SU-DHL-6 (cell line): Measurements from ENCODE around the gene SF3B3.

Source experiments
- H2AFZ ChIP-seq: fragments of 200-600 bp; sonication (generic); 2 replicates; pipeline ENCODE4 v1.6.1; 2014; ENCODE audit warnings: low read depth, mild to moderate bottlenecking, moderate library complexity, mixed read lengths, antibody characterized with exemption, low read length; ENCODE audit not compliant: severe bottlenecking
- H3F3A ChIP-seq: fragments of 200-600 bp; shearing (Covaris generic); 2 replicates; pipeline ENCODE4 v1.6.0; 2016; ENCODE audit warnings: antibody characterized with exemption, mild to moderate bottlenecking; ENCODE audit not compliant: insufficient read depth
- H3K27ac ChIP-seq: fragments of 200-600 bp; sonication (generic); 2 replicates; pipeline ENCODE4 v1.5.1; 2016; ENCODE audit warnings: low read depth, mild to moderate bottlenecking, low read length, moderate library complexity, mixed read lengths
- H3K27me3 ChIP-seq: fragments of 200-600 bp; sonication (generic), shearing (Covaris generic); 2 replicates; pipeline ENCODE4 v1.6.0; 2014; ENCODE audit warnings: mild to moderate bottlenecking, low read length
- H3K36me3 ChIP-seq: fragments of 200-600 bp; sonication (generic); 2 replicates; pipeline ENCODE4 v1.6.1; 2014; ENCODE audit warnings: mild to moderate bottlenecking, low read length, mixed read lengths
- H3K4me2 ChIP-seq: fragments of 300-600, 200-600 bp; shearing (Covaris generic), sonication (generic); 2 replicates; pipeline ENCODE4 v1.6.0; 2014; ENCODE audit warnings: low read length, low read depth, mild to moderate bottlenecking; ENCODE audit not compliant: poor library complexity, severe bottlenecking
- H3K4me3 ChIP-seq: fragments of 200-600 bp; sonication (generic); 2 replicates; pipeline ENCODE4 v1.5.1; 2014; ENCODE audit warnings: antibody characterized with exemption, low read length, mild to moderate bottlenecking, mixed read lengths; ENCODE audit not compliant: insufficient read depth, poor library complexity, severe bottlenecking
- H3K79me2 ChIP-seq: fragments of 200-600 bp; sonication (generic); 2 replicates; pipeline ENCODE4 v1.6.1; 2014; ENCODE audit warnings: mild to moderate bottlenecking, low read length, moderate library complexity; ENCODE audit not compliant: insufficient read depth
- H3K9ac ChIP-seq: fragments of 200-600 bp; sonication (generic); 2 replicates; pipeline ENCODE4 v1.7.0; 2014; ENCODE audit warnings: mild to moderate bottlenecking, low read length
- H3K9me2 ChIP-seq: fragments of 200-600 bp; sonication (generic); replicated peaks from 2 replicates; pipeline ENCODE4 v1.6.1; 2014; ENCODE audit warnings: low read length; ENCODE audit not compliant: insufficient read depth
- H3K9me3 ChIP-seq: fragments of 200-600 bp; sonication (generic); 2 replicates; pipeline ENCODE4 v1.6.1; 2014; ENCODE audit warnings: low read length, mixed read lengths; ENCODE audit not compliant: insufficient read depth
- H4K20me1 ChIP-seq: fragments of 200-600 bp; sonication (generic); 2 replicates; pipeline ENCODE4 v1.6.1; 2014; ENCODE audit warnings: low read depth, mild to moderate bottlenecking, antibody characterized with exemption, low read length, moderate library complexity, mixed read lengths
- EZH2phosphoT487 ChIP-seq: fragments of 200-600 bp; sonication (generic), shearing (Covaris generic); conservative IDR thresholded peaks from 2 replicates; pipeline ENCODE4 v1.6.1; 2018; ENCODE audit warnings: mild to moderate bottlenecking, antibody characterized with exemption, low read length, moderate library complexity, mixed read lengths
- TF ChIP-seq, protein P1 (sequence below): fragments of 200-600 bp; sonication (generic); IDR thresholded peaks from one replicate; pipeline ENCODE4 v1.5.1; 2017; ENCODE audit warnings: antibody characterized with exemption, mild to moderate bottlenecking, low read length, moderate library complexity; ENCODE audit not compliant: insufficient read depth, poor library complexity, severe bottlenecking

Gene SF3B3

DNA sequence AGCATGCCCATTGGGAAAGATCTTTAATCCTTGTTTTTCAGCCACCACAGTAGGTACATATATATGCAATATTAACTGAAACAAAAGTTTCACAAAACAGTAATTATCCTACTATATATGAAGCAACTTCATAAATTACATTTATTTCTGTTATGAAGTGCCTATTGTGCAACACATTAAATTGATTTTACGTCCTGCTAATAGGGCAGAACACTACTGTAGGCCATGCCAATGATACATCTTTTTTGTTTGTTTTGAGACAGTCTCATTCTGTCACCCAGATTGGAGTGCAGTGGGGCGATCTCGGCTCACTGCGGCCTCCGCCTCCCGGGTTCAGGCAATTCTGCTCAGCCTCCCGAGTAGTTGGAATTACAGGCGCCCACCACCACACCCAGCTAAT is 29.1 kb downstream of the SF3B3 start:
- peaks cover 52% of the 10 kb centered on the region for H4K20me1 ChIP-seq
- H3K27me3 ChIP-seq, result no peaks in the 10 kb centered on the region
- peaks cover 87% of the 10 kb centered on the region for H3K36me3 ChIP-seq

DNA sequence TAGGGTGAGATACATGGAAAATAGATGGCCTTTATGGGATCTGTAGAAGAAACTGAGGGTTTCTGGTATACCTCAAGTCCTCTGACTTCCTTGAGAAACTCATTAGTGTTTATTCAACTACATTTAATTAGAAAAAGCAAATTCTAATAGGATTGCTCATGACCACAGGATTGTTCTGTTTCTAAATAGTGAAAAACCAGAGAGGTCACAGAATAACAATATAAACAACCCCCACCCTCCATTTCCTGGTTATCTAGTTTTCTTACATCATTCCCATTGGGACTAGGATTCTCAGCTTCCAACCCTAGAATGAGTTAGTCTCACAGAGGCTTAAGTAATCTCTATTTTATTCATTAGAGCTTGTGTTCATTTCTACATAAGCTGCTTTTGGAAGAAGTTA is 30.0 kb downstream of the SF3B3 start:
- H4K20me1 ChIP-seq, result peaks cover 48% of the 10 kb centered on the region
- no peak for TF ChIP-seq EZH2phosphoT487
- TF ChIP-seq, protein P1, sequence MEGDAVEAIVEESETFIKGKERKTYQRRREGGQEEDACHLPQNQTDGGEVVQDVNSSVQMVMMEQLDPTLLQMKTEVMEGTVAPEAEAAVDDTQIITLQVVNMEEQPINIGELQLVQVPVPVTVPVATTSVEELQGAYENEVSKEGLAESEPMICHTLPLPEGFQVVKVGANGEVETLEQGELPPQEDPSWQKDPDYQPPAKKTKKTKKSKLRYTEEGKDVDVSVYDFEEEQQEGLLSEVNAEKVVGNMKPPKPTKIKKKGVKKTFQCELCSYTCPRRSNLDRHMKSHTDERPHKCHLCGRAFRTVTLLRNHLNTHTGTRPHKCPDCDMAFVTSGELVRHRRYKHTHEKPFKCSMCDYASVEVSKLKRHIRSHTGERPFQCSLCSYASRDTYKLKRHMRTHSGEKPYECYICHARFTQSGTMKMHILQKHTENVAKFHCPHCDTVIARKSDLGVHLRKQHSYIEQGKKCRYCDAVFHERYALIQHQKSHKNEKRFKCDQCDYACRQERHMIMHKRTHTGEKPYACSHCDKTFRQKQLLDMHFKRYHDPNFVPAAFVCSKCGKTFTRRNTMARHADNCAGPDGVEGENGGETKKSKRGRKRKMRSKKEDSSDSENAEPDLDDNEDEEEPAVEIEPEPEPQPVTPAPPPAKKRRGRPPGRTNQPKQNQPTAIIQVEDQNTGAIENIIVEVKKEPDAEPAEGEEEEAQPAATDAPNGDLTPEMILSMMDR, result no peak

More for the DNA sequence above, 29.1 kb downstream of the SF3B3 start:
- H3F3A ChIP-seq, result peaks cover 13% of the 10 kb centered on the region; the same call in 1 of the 2 replicates
- H3K4me2 ChIP-seq, result no peak overlapping the region
- no peak overlapping the region for H3K4me3 ChIP-seq
- H3K27ac ChIP-seq, result no peak overlapping the region
- no peaks in the 10 kb centered on the region for H3K9me3 ChIP-seq
- TF ChIP-seq, protein P1, result no peak
- TF ChIP-seq EZH2phosphoT487, result no peak
- no peak overlapping the region for H2AFZ ChIP-seq
- H3K9ac ChIP-seq, result no peak overlapping the region
- peaks cover 77% of the 10 kb centered on the region for H3K79me2 ChIP-seq
- no peaks in the 10 kb centered on the region for H3K9me2 ChIP-seq

DNA sequence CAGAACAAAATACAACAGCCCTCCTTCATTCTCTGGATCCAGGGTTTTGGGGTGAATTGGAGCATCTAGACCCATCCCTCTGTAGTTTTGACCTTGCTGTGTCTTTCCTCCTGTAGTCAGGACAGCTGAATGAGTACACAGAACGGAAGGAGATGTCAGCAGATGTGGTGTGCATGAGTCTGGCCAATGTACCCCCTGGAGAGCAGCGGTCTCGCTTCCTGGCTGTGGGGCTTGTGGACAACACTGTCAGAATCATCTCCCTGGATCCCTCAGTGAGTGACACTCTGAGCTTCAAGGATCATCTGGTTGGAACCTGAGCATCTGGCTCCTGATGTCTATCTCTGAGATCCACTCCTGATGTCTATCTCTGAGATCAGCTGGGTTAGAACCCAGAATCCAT is 32.4 kb downstream of the SF3B3 start:
- Histone ChIP-seq H3K9me3 (no peaks in the 10 kb centered on the region), H3K79me2 (peaks cover 55% of the 10 kb centered on the region), H3K36me3 (peaks cover 81% of the 10 kb centered on the region), H3K4me2 (no peak overlapping the region), H3K27ac (no peak overlapping the region), H4K20me1 (peaks cover 35% of the 10 kb centered on the region), H3K27me3 (no peaks in the 10 kb centered on the region), H3K9me2 (no peaks in the 10 kb centered on the region), H3K4me3 (no peak overlapping the region), H2AFZ (no peak overlapping the region), H3F3A (peaks cover 17% of the 10 kb centered on the region; the same call in 1 of the 2 replicates), H3K9ac (no peak overlapping the region)
- TF ChIP-seq EZH2phosphoT487, result no peak
- TF ChIP-seq, protein P1, result no peak

More for the DNA sequence above, 30.0 kb downstream of the SF3B3 start:
- peaks cover 76% of the 10 kb centered on the region for H3K79me2 ChIP-seq
- no peak overlapping the region for H2AFZ ChIP-seq
- H3K9me2 ChIP-seq, result no peaks in the 10 kb centered on the region
- H3K4me3 ChIP-seq, result no peak overlapping the region
- H3K27ac ChIP-seq, result no peak overlapping the region
- H3K27me3 ChIP-seq, result no peaks in the 10 kb centered on the region
- H3K4me2 ChIP-seq, result no peak overlapping the region
- H3K9me3 ChIP-seq, result no peaks in the 10 kb centered on the region
- H3K36me3 ChIP-seq, result peaks cover 85% of the 10 kb centered on the region
- H3K9ac ChIP-seq, result no peak overlapping the region
- H3F3A ChIP-seq, result peaks cover 17% of the 10 kb centered on the region; the same call in 1 of the 2 replicates
